ENCODE results near the gene EXOSC2.
"Not testable (repeated sequence)": the region's sequence is repeated elsewhere in the genome, so short reads cannot be mapped to it uniquely, and the experiment has no call there.

EXOSC2 gene

GRCh38 chr9:130670644-130671043 lies 22.9 kb upstream of the EXOSC2 start:
- TF ChIP-seq POLR2A (IDR thresholded peaks at IDR 0.05; ENCODE audit: low read depth, low read length) (no peak), TAF1 (IDR thresholded peaks at IDR 0.05; ENCODE audit: borderline replicate concordance, low read depth, low read length) (no peak), POLR2AphosphoS5 (IDR thresholded peaks at IDR 0.05; ENCODE audit: low read depth, low read length) (no peak)
- FAIRE-seq (no peak), DNase-seq (ENCODE audit: insufficient read length) (no peak)

GRCh38 chr9:130672466-130672865 lies 21.1 kb upstream of the EXOSC2 start:
- no peak for DNase-seq (ENCODE audit: insufficient read length)
- TF ChIP-seq POLR2A (IDR thresholded peaks at IDR 0.05; ENCODE audit: low read depth, low read length) (no peak), POLR2AphosphoS5 (IDR thresholded peaks at IDR 0.05; ENCODE audit: low read depth, low read length) (no peak), TAF1 (IDR thresholded peaks at IDR 0.05; ENCODE audit: borderline replicate concordance, low read depth, low read length) (no peak)
- FAIRE-seq, result no peak

GRCh38 chr9:130672933-130673615 lies 20.5 kb upstream of the EXOSC2 start:
- FAIRE-seq, result no peak

DNA sequence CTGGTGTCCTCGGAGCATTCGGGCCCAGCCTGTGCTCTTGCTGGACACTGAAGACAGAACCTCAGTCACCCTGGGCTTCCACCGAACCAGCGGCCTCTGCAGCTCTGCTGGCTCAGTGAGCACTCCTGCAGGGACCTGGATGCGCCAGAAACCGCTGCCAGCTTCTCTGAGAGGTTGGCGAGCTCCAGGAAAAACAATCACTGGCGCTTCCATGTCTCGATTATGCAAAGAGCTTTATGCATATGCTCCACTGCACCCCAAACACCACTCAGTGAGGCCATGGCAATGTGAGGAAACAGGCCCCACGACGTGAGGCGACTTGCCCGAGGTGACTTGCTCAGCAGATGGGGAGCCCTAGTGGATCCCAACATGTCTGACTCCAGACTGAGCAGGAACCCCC lies 18.2 kb upstream of the EXOSC2 start:
- DNase-seq (ENCODE audit: insufficient read length) (no peak), FAIRE-seq (no peak)
- TF ChIP-seq POLR2AphosphoS5 (IDR thresholded peaks at IDR 0.05; ENCODE audit: low read depth, low read length) (no peak), TAF1 (IDR thresholded peaks at IDR 0.05; ENCODE audit: borderline replicate concordance, low read depth, low read length) (no peak), POLR2A (IDR thresholded peaks at IDR 0.05; ENCODE audit: low read depth, low read length) (no peak)

More at GRCh38 chr9:130672933-130673615, 20.5 kb upstream of the EXOSC2 start:
- TF ChIP-seq POLR2AphosphoS5 (IDR thresholded peaks at IDR 0.05; ENCODE audit: low read depth, low read length) (no peak), POLR2A (IDR thresholded peaks at IDR 0.05; ENCODE audit: low read depth, low read length) (no peak), TAF1 (IDR thresholded peaks at IDR 0.05; ENCODE audit: borderline replicate concordance, low read depth, low read length) (no peak)
- DNase-seq (ENCODE audit: insufficient read length), result no peak

DNA sequence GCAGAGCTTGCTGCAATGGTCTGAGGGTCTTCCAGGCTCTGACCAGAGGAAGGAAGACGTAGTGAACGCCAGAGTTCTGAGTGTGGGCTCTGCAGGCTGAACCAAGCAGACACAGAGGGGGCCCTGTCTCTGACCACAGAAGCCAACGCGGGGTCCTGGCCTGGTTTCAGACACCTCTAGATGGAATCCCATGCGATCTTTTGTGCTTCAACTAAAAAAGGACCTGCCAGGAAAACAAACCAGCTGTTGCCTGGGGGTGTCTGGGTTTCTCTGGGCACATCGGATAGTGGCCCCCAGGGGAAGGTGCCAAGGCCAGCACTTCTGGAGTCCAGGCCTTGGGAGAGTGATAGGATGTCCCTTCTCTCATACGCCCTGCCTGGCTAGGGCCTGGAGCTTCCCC lies 16.3 kb upstream of the EXOSC2 start:
- no peak for FAIRE-seq
- no peak for TF ChIP-seq POLR2A (IDR thresholded peaks at IDR 0.05; ENCODE audit: low read depth, low read length)
- no peak for TF ChIP-seq TAF1 (IDR thresholded peaks at IDR 0.05; ENCODE audit: borderline replicate concordance, low read depth, low read length)
- no peak for TF ChIP-seq POLR2AphosphoS5 (IDR thresholded peaks at IDR 0.05; ENCODE audit: low read depth, low read length)

DNA sequence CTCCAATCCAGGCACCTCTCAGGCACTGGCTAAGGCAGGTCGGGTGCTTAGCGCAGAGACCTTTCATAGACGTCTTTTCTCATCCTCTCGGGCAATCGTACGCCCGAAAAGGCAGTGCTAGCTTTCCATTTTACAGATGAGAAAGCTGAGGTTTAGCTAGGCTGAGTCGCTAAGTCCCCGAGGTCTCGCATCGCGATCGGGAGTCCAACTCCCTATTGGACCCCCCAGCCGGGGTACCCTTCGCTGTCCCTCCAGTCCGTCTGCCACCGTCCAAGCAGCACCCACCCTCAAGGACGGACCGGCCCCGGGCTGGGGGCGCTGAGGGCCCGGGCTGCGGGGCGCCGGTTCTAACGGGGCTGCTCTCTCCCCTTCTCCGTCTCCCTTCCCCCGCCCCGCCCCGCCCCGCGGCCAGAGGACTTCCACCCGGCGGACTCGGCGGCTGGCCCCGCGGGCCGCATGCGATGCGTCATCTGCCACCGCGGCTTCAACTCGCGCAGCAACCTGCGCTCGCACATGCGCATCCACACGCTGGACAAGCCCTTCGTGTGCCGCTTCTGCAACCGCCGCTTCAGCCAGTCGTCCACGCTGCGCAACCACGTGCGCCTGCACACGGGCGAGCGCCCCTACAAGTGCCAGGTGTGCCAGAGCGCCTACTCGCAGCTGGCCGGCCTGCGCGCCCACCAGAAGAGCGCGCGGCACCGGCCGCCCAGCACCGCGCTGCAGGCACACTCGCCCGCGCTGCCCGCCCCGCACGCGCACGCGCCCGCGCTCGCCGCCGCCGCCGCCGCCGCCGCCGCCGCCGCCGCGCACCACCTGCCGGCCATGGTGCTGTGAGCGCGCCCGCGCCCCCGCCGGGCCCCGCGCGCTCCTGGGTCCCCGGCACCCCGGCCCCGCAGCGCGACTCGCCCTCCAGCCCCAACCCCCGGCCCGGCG lies 12.5 kb upstream of the EXOSC2 start:
- DNase-seq (ENCODE audit: insufficient read length), result peak; percentile 61
- TF ChIP-seq POLR2AphosphoS5 (IDR thresholded peaks at IDR 0.05; ENCODE audit: low read depth, low read length) (no peak), TAF1 (IDR thresholded peaks at IDR 0.05; ENCODE audit: borderline replicate concordance, low read depth, low read length) (no peak), POLR2A (IDR thresholded peaks at IDR 0.05; ENCODE audit: low read depth, low read length) (no peak)
- peak; percentile 21 for FAIRE-seq

More for the DNA sequence above, 16.3 kb upstream of the EXOSC2 start:
- no peak for DNase-seq (ENCODE audit: insufficient read length)

DNA sequence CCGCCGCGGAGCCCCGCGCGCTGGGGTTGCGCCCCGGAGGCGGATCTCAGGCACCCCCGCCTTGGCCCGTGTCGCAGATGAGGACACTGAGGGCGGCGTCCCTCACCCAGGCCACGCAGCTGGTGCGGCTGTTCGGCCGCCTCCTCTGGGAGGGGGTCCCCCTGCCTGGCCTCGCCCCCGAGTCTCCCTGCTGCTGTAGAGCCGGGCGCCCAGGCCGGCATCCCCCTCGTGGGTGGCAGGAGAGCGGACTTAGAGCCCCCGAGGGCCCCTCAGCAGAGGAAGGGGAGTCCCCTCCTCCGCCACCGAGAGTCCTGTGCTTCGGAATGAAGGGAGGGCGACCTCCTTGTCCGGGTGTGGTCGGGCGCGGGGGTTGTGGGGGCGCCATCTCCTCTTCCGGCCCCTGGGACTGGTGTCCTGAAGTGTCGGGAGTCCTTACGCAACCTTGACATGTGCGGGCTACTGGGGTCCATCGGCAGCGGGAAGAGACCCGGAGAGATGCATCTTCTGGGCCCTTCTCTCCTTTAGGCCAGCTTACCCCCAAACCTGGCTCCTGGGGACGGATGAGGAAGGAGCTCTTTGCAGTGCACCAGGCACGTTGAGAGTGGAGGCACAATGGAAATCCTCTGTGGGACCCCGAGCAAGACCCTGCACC lies 11.7 kb upstream of the EXOSC2 start:
- TF ChIP-seq POLR2A (IDR thresholded peaks at IDR 0.05; ENCODE audit: low read depth, low read length) (no peak), POLR2AphosphoS5 (IDR thresholded peaks at IDR 0.05; ENCODE audit: low read depth, low read length) (no peak), TAF1 (IDR thresholded peaks at IDR 0.05; ENCODE audit: borderline replicate concordance, low read depth, low read length) (no peak)
- FAIRE-seq (peak; percentile 14), DNase-seq (ENCODE audit: insufficient read length) (no peak)

DNA sequence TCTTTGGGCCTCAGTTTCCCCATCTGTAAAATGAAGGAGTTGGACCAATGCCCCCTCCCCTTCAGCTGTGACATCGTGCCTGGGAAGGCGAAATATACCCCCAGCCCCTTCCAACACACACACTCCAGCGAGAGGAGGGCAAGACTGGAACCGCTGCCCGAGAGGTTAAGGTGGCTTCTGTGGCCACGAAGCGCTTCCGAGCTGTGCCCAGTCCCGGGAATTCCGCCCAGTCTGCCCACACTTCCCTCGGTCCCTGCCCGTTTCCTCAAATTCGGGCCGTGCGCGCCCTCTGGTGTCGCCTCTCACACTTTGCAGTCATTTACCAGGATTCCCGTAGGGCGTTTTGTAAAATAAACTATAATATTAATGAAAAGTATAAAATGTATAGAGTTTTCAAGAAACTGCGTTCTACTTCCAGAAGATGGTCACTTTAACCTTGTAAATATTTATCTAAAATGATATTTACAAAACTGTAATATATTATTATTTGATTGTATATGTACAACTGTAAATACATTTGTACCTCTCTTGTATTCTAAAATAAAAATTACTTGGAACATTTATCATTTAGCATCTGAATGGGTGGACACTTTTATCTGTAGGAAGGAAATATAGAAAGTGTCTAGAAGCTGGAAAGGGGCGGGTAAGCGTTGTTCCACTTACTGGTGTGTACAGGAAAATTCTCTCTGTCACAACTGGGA lies 11.0 kb upstream of the EXOSC2 start:
- no peak for TF ChIP-seq POLR2AphosphoS5 (IDR thresholded peaks at IDR 0.05; ENCODE audit: low read depth, low read length)
- TF ChIP-seq TAF1 (IDR thresholded peaks at IDR 0.05; ENCODE audit: borderline replicate concordance, low read depth, low read length), result no peak
- TF ChIP-seq POLR2A (IDR thresholded peaks at IDR 0.05; ENCODE audit: low read depth, low read length), result no peak
- DNase-seq (ENCODE audit: insufficient read length), result peak; percentile 58
- peak; percentile 67 for FAIRE-seq

DNA sequence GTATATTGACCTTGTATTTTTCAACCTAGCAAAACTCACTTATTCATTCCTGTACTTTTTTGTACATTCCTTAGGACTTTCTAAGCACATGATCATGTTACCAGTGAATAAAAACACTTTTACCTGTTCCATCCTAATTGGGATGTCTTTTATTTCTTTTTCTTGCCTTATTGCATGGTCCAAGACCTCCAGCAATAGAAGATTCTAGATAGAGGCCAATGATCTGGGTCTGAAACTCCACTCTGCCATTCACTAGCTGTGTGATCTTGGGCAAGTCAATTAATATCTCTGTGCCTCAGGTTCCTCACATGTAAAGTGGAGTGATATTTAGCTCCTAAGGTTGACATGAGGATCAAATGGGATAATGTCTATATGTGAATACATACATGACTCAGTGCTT lies 8.5 kb upstream of the EXOSC2 start:
- no peak for TF ChIP-seq POLR2A (IDR thresholded peaks at IDR 0.05; ENCODE audit: low read depth, low read length)
- no peak for TF ChIP-seq POLR2AphosphoS5 (IDR thresholded peaks at IDR 0.05; ENCODE audit: low read depth, low read length)
- no peak for TF ChIP-seq TAF1 (IDR thresholded peaks at IDR 0.05; ENCODE audit: borderline replicate concordance, low read depth, low read length)
- FAIRE-seq (no peak), DNase-seq (ENCODE audit: insufficient read length) (no peak)

DNA sequence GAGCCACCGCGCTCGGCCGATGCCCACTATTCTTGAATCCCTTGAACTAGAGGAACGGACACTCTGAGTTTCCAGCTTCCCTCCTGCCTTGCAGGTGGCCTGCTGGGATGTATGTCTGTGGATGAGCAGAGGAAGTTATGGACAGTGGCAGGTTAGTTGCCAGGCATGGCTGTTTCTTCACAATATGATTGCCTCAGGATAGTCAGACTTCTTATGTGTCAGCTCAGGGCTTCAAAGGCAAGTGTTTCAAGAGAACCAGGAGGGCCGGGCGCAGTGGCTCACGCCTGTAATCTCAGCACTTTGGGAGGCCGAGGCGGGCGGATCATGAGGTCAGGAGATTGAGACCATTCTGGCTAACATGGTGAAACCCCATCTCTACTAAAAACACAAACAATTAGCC lies 7.6 kb upstream of the EXOSC2 start:
- FAIRE-seq; DNase-seq (ENCODE audit: insufficient read length): not testable (repeated sequence)

DNA sequence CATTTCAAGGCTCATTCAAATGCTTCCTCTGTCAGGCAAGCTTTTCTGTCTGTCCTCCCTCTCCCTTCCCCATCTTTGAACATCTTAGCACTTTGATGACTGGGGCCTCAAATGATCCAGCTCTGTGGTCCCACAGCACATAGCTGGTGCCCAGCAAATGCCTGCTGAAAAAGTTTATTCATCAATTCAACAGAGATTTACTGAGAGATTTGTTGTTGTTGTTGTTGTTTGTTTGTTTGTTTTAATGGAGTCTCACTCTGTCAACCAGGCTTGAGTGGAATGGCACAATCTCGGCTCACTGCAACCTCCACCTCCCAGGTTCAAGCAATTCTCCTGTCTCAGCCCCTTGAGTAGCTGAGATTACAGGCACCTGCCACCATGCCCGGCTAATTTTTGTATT lies 6.0 kb upstream of the EXOSC2 start:
- no peak for TF ChIP-seq TAF1 (IDR thresholded peaks at IDR 0.05; ENCODE audit: borderline replicate concordance, low read depth, low read length)
- TF ChIP-seq POLR2A (IDR thresholded peaks at IDR 0.05; ENCODE audit: low read depth, low read length), result no peak
- TF ChIP-seq POLR2AphosphoS5 (IDR thresholded peaks at IDR 0.05; ENCODE audit: low read depth, low read length), result no peak
- DNase-seq (ENCODE audit: insufficient read length), result no peak
- FAIRE-seq, result no peak

Data from GM12892 (cell line).